GM18861 (cell line): ENCODE results near the gene GPRC5C.
A peak's percentile ranks its signal among the peaks of the same experiment; 100 is the strongest.
"Not testable (repeated sequence)": the region's sequence is repeated elsewhere in the genome, so short reads cannot be mapped to it uniquely, and the experiment has no call there.

ENCODE experiments used
- ATAC-seq: cut with Tn5 transposase; IDR thresholded peaks from one replicate; pipeline ENCODE4 v1.9.1; 2021; ENCODE audit not compliant: unreplicated experiment

The GPRC5C gene

DNA sequence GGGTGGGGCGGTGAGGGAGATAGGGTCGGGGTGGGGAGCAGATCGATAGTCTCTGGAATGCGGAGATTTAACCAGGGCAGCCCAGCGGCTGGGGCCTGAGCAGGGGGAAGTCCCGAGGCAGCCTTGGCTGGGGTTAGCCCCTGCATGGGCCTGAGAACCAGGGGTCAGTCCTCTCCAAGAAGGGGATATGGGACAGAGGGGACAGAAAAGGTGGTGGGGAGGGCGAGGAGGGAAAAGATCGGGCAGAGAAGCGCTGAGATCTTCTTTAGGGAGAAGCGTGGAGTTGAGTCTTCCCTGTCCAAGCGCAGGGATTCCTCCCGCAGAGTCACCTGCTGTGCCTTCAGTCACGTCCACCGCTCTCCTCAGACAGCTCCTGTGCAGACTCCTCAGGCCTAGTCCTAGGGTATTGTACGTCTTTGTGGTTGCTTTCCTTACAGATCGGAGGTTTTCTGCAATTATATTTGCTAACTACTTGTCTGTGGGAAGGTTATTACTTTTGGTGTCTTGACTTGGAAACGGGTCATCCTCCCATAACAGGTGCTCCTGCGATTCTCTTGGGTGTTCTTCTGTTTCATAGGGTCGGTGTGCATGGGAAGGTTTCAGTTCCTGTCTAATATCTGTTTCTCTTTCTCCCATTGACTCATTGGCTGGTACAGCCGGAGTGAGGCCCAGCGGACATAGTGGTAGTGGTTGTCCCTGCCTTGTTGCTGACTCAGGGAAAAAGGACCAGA is 35.5 kb downstream of the GPRC5C start:
- peak; percentile 64 for ATAC-seq

DNA sequence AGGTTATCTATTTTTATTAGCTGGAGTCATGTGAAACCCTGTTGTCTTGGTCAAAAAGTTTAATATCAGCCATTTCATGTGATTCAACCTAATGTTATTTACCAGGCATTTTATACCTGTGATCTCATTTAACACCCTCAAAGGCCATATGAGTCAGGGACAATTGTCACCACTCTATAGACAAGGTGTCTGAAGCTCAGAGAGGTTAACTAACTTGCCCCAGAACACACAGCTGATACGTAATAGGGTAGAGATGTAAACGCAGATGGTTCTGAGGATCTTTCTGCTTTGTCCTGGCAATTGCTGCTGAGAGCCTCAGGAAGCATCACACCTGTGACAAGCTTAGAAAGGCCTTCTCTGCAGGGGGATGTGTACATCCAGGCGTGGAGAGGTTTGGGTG is 39.5 kb downstream of the GPRC5C start:
- no peak for ATAC-seq

DNA sequence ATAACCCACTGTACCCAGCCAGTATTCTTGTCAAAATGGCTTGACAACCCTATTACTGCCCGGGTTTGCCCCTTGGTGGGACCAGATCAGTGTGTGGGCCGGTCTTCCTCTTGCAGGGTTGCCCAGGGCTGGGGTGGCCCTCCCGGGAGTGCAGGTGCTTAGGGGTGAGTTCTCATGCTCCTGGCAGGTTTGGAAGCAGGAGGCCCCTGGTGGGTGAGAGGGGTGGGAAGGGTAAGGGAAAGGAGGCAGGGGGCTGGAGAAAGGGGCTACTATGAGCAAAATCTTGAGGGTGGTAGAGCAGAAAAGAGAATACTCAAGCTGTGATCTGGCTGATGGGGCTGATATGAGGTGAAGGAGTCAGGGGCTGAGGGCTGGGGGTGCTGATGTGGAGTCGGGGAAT is 41.0 kb downstream of the GPRC5C start:
- no peak for ATAC-seq

DNA sequence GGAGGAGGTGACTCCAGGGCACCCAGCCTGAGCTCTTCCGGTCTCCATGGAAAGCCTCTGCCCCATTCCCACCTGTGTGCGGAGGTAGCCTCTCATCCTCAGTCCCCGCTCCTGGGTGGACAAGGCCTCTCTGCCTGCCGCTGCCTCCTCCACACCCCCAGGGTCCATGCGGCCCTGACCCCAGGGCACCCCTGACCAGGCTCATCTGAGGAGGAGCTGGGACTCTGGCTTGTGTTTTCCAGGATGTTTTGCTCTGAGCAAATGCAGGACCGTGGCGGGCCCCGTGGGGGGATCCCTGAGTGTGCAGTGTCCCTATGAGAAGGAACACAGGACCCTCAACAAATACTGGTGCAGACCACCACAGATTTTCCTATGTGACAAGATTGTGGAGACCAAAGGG is 41.4 kb downstream of the GPRC5C start:
- no peak for ATAC-seq

DNA sequence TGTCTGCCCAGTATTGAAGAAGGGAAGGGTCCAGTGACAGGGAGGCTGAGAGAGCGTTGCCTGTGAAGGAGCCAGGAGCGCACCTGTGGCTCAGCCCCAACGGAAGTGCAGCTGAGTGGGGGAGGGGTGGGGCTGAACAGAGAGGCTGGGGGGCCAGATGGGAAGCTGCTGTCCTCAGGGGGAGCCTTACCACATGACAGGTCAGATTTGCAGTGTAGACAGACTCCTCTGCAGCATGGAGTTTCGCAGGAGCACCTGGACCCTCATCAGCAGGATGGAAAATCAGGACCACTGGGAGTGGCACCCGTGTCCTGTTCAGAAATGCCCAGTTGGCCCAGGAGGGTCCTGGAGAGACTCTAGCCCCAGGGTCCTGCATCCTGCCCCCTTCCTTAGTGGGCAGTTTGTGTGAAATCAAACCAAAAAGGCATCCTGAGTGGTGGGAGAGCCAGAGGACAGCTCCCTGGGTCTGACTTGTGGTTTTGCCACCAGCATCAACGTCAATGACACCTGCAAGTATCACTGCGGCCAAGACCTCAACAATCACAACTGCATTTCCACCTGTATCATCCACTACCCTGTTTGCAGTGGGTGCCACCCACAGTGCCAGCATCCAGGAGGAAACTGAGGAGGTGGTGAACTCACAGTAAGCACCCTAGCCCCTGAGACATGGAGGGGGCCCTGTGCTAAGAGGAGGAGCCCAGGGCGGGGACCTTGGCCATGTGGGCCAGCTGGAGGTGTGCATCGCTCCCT is 42.3 kb downstream of the GPRC5C start:
- ATAC-seq: no peak

DNA sequence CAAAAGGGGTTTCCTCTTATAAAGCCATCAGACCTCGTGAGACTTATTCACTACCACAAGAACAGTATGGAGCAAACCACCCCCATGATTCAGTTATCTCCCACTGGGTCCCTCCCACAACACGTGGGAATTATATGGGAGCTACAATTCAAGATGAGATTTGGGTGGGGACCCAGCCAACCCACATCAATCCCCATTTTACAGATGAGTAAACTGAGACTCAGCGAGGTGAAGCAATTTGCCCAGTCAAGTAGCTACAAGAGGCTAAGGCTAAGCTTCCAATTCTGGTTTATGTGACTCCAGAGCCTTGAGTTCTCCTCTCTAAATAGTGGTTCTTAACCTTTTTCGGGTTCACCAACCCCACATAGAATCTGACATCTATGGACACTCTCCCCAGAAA is 43.3 kb downstream of the GPRC5C start:
- no peak for ATAC-seq

DNA sequence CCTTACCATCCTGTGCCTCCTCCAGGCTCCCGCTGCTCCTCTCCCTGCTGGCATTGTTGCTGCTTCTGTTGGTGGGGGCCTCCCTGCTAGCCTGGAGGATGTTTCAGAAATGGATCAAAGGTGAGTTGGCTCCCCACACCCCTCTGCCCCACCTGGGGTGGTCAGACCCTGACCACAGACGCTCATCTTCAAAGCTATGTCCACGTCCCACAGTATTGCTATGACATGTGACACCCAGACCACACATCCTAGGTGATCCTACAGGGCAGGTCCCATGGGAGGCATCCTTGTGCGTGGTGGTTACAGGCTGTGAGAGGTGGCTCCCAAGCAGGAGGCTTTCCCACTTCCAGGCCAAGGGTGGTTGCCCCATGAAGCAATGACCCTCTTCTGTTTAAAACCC is 45.5 kb downstream of the GPRC5C start:
- no peak for ATAC-seq

DNA sequence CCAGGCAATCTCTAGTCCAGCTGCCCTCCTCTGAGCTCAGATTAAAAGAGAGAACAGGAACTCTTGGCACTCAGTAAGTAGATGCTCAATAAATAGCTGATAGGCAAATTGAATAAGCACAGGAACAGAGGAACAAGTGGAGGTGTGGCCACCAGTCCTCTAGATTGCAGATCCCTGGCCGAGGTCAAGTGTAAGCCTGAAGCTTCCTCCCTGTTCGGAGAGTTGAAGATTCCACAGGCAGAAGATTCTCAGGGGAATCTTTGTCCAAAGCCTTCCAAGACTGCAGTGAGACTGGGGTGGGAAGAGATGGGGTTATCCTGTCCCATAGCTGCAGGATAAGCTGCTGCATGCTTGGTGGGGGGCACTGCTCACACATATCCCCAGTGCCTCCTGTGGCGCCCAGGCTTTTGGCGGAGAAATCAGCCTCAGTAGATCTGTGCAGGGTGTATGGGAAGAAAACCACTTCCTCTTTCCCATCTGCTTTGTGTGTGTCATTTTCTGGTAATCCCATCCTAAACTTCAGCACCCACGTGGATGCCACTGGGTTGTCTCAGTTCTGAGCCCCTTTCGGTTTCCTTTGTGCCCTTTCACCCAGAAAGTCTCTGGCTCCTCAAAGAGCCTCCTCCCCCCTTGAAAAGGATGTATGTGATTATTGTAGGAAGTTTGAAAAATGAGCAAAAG is 46.7 kb downstream of the GPRC5C start:
- ATAC-seq: peak; percentile 45

DNA sequence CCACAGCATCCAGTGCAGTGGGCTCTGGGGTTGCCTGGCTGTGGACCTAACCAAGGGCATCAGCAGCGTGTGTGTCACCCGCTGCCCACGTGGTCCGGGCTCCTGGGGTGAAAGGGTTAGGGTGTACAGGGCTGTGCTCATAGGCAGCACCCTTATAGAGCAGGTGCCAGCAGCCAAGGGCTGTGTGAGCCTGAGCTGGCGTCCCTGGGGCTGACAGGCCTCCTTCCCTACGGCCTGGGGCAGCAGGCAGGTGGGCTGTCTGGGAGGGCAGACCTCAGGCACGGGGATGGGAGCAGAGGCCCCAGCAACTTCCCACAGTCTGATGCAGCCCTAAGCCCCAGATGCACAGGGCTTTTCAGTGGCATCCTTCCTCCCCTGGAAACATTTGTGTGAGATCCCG is 48.4 kb downstream of the GPRC5C start:
- ATAC-seq: no peak

DNA sequence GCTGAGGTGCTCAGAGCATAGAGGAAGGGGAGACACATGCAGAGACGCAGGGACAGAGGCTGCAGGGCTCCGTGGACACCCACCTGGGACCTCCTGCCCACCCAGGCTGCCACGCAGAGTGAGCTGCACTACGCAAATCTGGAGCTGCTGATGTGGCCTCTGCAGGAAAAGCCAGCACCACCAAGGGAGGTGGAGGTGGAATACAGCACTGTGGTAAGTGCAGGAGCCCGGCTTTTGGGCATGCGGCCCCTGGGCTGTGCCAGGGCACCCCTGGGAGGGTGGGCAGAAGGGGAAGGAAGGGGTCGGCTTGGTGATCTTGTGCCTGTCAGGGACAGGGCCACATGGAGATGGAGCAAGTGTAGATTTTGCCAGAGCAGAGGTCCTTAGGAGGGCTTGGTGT is 49.7 kb downstream of the GPRC5C start:
- ATAC-seq: no peak

DNA sequence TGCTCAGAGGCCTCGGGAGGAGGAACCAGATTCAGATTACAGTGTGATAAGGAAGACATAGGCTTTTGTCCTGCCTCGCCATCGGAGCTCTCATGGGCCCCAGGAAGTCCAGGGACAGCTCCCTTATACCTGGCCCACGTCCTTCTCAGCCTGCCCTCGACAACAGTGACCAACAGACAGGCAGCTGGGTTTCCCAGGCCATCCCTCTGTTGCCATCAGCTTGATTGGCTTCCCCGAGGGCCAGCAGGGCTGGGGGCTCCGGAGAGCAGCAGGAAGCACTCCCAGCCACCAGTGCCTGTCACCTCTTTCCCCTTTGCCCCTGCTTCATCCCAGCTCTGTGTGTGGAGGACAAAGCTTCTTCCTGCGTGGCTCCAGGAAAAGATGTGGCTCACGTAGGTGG is 52.2 kb downstream of the GPRC5C start:
- ATAC-seq: no peak

DNA sequence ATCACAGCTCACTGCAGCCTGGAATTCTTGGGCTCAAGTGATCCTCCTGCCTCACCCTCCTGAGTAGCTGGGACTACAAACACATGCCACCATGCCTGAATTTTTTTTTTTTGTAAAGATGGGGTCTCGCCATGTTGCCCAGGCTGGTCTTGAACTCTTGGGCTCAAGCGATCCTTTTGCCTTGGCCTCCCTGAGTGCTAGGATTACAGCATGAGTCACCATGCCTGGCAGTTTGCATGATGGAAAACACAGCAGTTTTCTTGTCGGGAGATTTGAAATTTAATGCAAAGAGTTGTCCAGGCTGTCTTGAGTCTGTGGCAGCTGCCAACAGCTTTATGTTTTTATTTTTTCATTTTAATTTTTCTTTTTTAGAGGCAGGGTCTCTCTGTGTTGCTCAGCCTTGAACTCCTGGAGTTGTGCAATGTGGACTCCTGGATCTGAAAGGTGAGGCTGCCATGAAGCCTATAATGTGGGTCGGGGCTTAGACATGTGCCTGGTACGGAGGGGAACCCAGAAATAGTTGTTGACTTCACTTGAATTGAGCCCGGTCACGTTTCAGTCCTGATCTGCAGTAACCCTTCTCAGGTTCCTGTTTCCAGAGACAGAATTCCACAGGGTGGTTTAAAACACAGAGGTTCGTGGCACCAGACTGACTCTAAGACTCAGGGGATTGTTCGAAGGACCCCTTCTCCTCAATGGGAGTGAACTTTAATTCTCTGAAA is 53.3 kb downstream of the GPRC5C start:
- no peak for ATAC-seq

DNA sequence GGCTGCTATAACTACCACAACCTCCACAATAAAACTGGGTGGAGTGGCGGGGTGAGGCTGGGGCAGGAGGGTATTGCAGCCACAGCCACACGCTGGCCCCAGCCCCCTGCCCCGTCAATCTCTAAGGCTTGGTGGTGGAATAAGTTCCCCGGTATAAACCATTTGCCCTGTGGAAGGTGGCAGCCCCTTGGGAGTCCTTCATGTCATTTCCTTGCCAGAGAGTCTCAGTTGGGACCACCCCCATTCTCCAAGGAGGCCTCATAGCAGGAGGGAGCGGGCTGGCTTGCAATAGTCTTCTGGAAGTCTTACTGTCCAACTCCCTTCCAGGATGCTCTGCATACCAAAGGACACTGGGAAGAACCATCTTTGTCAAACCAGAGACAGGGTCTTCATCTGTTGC is 54.0 kb downstream of the GPRC5C start:
- no peak for ATAC-seq

DNA sequence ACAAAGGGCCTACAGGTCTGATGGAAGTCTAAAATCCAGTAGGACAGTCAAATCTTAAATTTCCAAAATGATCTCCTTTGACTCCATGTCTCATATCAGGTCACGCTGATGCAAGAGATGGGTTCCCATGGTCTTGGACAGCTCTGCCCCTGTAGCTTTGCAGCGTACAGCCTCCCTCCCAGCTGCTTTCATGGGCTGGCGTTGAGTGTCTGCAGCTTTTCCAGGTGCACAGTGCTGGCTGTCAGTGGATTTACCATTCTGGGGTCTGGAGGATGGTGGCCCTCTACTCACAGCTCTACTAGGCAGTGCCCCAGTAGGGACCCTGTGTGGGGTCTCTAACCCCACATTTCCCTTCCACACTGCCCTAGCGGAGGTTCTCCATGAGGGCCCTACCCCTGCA is 56.4 kb downstream of the GPRC5C start:
- ATAC-seq: not testable (repeated sequence)

DNA sequence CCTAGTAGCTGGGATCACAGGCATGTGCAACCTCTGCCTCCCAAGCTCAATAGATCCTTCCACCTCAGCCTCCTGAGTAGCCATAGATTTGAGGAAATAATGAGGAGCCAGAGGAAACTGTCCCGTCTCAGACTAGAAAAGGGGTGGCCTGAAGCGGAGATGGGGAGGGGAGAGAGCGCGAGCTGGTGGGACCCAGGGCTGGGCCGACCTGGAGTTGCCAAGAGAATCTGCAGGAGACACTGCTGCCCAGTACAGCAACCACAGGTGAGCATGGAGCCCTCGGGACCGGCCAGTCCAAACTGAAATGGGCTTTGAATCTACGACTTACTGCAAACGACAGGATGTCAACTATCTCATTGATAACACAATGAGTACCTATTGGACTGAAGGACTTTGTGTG is 58.8 kb downstream of the GPRC5C start:
- ATAC-seq: no peak

DNA sequence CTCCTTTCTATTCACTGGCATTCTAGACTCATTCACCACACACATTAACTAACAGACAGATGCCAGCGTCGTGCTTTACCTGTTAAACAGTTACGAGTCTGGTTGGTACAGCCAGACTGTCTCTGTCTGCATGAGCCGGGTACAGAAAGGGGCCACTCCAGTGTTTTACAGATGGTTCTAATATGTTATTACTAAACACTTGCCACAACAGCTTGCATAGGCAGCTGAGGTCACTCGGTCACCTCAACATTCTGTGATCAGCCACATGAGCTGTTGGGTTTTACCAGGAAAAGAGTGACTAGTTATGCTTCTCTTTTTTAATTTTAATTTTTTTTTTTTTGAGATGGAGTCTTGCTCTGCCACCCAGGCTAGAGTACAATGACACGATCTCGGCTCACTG is 59.7 kb downstream of the GPRC5C start:
- ATAC-seq: no peak

DNA sequence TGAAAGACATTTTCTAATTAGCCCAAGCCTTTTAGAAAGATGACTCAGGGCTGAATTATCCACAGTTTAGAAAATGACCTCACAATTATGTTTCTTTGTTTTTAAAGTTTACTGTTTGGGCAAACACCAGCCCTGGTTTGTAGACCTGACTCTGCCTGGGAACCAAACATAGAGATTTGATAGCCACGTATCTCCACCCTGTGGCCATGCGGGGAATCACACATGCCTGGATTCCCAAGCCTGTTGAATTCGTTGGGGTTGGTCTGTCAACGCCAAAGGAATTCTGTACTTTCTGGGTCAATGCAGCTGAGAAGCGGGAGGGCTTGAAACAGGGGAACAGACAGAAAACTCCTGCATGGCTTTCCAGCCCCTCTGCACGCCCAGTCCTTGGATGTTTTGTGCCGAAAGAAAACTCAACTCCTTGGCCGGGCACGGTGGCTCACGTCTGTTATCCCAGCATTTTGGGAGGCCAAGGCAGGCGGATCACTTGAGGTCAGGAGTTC is 61.5 kb downstream of the GPRC5C start:
- no peak for ATAC-seq
